GM12801 (cell line): ENCODE results near the gene ZSCAN30.

Source experiments
- TF ChIP-seq, protein P1 (sequence below): IDR thresholded peaks from one replicate; pipeline ENCODE4 v1.5.1; 2011; ENCODE audit warnings: control low read depth; ENCODE audit not compliant: insufficient read length; ENCODE audit errors: extremely low read depth

Gene ZSCAN30

DNA sequence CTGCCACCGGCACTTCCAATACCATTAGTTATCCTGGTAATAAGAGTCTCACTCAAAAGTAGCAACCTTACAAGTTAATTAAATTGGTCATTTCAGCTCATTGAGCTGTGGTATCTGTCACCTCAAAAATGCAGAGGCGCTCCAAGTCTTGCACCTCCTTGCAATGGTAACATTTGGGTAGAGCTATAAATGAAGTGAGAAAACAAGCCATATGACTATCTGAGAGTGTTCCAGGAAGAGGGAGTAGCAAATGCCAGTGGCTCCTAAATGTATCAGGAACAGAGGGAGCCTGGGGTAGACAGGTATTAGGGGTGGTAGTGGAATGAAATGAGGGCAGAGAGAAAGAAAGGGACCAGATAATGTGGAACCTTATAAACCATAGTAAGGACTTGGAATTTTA, 6.0 kb upstream of the ZSCAN30 start:
- TF ChIP-seq, protein P1, sequence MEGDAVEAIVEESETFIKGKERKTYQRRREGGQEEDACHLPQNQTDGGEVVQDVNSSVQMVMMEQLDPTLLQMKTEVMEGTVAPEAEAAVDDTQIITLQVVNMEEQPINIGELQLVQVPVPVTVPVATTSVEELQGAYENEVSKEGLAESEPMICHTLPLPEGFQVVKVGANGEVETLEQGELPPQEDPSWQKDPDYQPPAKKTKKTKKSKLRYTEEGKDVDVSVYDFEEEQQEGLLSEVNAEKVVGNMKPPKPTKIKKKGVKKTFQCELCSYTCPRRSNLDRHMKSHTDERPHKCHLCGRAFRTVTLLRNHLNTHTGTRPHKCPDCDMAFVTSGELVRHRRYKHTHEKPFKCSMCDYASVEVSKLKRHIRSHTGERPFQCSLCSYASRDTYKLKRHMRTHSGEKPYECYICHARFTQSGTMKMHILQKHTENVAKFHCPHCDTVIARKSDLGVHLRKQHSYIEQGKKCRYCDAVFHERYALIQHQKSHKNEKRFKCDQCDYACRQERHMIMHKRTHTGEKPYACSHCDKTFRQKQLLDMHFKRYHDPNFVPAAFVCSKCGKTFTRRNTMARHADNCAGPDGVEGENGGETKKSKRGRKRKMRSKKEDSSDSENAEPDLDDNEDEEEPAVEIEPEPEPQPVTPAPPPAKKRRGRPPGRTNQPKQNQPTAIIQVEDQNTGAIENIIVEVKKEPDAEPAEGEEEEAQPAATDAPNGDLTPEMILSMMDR, result no peak

DNA sequence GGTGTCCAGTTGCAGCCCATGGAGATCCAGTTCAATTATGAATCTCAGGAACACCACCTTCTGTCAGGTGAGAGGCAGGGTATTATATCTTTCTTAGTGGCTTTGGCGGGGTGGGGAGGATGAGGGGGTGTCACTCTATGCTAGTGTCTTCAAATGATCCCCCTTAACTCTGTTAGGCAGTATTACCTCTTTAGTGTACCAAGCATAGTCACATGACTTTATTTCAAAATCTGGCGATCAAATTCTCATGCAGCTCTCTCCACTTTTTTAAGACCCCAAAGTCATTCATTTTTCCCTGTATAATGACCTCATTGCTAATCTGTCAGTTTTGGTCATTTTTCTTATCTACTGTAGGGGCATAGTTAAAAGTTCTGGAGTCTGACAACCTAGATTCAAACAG, 1.1 kb upstream of the ZSCAN30 start:
- TF ChIP-seq, protein P1, result no peak

DNA sequence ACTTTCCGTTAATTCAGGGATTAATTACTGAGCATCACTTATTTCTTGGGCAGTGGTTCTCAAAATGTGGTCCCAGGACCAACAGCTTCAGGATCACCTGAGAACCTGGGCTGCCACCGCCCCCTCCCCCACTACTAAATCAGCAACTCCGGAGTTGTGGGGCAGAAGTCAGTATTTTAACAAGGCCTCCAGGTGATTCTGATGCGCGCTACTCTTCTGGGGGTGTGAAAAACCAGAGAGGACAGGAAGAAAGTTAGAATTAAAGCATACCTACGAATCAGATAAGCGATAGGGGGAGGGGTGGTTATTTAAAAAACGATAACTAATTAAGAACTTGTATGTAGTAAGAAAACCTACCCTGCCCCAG, 319 bp downstream of the ZSCAN30 start:
- TF ChIP-seq, protein P1, result no peak

DNA sequence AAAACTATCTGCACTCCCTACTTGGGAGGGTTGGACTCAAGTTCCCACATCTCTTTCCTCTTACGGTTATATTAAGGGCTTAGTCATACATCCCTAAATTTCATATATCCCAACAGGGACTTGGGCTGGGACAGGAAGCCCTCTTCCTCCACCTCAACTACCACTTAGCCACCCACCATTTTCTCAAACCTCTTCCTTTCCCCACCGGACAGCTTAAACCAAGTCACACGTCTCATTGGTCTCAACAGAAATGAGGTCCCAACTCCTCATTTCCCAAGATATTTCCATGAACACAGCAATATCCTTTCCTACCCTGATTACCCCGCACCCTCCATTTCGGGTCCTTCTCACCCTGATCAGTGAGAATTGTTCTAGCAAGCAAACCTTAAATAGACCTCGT, 736 bp downstream of the ZSCAN30 start:
- TF ChIP-seq, protein P1, result no peak

DNA sequence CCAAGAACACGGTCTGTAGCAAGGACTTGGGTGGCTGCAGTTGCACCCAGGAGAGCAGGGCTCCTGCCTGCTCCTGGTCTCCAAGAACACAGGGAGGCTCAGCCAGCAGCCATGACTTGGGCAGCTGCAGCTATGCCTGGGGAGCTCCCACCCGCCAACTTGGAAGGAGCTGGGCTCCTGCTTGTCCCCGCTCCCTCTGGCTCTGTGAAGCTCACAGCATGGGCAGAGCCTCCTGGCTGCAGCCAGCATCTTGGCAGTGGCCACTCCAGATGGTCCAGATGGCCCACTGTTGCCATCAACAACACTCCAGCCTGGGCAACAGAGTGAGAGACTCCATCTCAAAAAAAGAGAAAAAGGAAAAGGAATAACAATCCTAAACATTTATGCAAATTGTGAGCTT, 5.2 kb downstream of the ZSCAN30 start:
- TF ChIP-seq, protein P1, result no peak

DNA sequence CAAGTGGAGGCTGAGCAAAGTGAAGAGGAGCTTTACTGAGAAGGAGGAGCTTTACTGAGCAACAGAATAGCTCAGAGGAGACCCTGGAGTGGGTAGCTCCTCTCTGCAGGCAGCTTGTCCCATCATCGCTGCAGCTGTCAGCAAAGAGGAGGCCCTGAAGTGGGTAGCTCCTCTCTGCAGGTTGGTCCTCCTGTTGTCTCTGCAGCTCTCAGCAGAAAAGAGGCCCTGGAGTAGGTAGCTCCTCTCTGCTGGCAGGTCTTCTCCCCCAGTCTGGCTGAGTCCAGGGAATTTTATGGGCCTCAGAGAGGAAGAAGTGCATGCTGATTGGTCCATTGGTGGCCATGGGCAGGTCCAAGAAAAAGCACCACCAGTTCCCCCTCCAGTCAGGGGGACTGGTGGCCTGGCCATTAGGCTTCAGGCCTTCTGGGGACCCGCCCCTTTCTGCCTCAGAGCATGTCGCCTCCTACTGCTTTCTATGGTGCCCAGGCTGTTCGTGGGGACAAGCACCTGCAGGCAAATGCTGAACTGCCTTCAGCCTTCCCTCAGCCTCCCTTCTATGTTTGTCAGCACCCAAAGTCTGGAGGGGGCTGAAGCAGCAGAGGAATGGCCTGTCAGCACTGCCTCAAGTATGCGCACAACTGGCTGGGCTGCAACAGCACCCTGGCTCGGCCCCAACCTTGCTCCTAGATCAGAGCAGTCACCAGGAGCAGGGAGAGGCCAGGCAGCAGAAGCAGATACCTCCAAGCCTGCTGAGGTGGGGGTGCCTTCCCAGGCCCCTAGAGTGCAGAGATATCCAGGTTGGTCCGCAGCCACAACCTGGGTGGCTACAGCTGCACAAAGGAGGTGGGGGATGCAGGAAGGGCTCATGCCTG, 5.9 kb downstream of the ZSCAN30 start:
- TF ChIP-seq, protein P1, result no peak

DNA sequence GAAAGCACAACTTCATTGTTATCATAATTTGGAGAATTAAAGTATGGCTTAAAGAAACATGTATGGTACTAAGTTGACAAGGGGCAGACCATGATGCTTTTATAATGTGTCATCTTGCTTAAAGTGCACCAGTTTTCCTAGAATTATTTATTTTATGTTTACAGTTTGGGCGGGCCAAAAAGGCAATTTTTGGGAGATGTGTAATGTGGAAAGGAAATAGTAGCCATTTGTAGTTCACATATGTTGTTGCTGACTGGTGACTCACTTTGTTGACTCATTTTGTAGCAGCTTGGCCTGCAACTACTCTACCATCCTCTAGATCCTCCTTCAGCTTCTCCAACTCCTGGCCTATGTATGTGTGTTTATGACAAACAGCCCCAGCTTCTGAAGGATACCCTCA, 7.7 kb downstream of the ZSCAN30 start:
- TF ChIP-seq, protein P1, result no peak
